SHP77 (cell line): Measurements from ENCODE around the gene AKR1D1.

Experiments used
- DNase-seq, 2 experiments: peaks; one replicate each; lab custom pipeline; 2025; lab: John Stamatoyannopoulos, UW

Gene AKR1D1

DNA sequence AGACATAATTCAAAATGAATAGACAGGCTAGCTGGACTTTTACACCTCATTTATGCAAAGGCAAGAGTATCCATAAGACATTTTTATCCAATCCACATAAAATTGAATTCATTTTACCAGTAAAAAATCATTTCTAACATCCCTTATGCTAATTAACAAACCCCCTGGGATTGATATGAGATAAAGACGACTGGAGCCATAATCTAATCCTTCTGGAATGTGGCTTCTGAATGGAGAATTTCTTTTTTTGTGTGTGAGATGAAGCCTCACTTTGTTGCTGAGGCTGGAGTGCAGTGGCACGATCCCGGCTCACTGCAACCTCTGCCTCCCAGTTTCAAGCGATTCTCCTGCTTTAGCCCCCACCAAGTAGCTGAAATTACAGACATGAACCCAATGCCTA lies 90.4 kb downstream of the AKR1D1 start:
- no peak for DNase-seq

DNA sequence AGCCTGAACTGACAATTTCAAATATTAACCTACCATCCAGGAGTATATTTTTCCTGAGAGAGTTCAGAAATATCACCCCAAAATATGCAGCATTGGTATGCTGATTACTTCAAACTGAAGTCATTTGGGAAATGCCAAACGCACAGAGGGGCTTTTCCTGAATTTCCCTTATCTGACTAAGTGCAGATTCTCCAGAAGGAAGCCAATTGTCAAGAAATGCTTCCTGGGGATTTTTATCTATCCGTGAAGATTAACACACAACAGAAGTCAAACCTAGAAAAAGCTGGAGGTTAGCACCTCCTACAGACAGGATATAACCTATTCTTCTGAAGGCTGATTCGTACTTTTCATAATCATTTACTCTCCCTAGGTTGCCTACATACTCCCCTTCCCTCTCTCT lies 91.0 kb downstream of the AKR1D1 start:
- DNase-seq: no peak

DNA sequence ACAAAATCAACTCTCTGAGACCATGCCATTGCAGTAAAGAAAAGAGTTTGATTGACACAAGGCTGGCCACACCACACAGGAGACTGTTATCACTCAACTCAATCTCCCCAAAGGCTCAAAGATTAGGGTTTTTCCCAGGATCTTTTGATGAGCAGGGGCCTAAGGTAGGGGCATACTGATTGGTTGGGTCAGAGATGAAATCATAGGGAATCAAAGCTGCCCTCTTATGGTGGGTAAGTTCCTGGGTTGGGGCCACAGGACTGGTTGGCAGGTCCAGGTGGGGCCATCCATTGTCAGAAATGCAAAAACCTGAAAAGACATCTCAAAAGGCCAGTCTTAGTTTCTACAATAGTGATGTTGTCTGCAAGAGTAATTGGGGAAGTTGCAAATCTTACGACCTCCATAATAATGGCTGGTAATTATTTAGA lies 91.6 kb downstream of the AKR1D1 start:
- DNase-seq: no peak
